Type B pancreatic cell (in vitro differentiated cells): ENCODE data around the gene SEC22C. TPM values are rescaled to one million over a fixed set of nuclear protein-coding genes. Genes with fewer than 3 reads are reported as not detected.

Experiments used
- DNase-seq: peaks from one replicate; pipeline ENCODE4 v3.0.0; 2021; ENCODE audit warnings: mixed read lengths; ENCODE audit not compliant: unreplicated experiment; ENCODE audit errors: extremely low spot score
- H3K27ac Mint-ChIP-seq: 2 replicates; pipeline ENCODE4 v1.8.0; 2021; ENCODE audit warnings: mild to moderate bottlenecking, mixed read lengths
- H3K27me3 Mint-ChIP-seq: 2 replicates; pipeline ENCODE4 v1.8.0; 2021; ENCODE audit warnings: mixed read lengths
- H3K36me3 Mint-ChIP-seq: 2 replicates; pipeline ENCODE4 v1.8.0; 2021; ENCODE audit warnings: mixed read lengths
- H3K4me1 Mint-ChIP-seq: one replicate; pipeline ENCODE4 v1.8.0; 2021; ENCODE audit warnings: mixed read lengths; ENCODE audit not compliant: unreplicated experiment
- H3K4me3 Mint-ChIP-seq: 2 replicates; pipeline ENCODE4 v1.8.0; 2021; ENCODE audit warnings: mild to moderate bottlenecking, mixed read lengths
- H3K9me3 Mint-ChIP-seq: 2 replicates; pipeline ENCODE4 v1.8.0; 2021; ENCODE audit warnings: mixed read lengths
- CTCF ChIP-seq: fragments of 200-600 bp; sonication (generic); conservative IDR thresholded peaks from 2 replicates; pipeline ENCODE4 v1.5.0; 2021; ENCODE audit warnings: antibody characterized with exemption, mild to moderate bottlenecking
- total RNA-seq: library from RNA; stranded (reverse); gene quantifications from 2 replicates; pipeline ENCODE4 v1.2.1, GENCODE V29; 2021; ENCODE audit warnings: low replicate concordance

The SEC22C gene
- total RNA-seq, 1 donor from 2014 or later = 38.1 TPM

GRCh38 chr3:42510325-42510724, 71.4 kb downstream of the SEC22C start:
- peaks cover 24% of the 10 kb centered on the region for H3K27me3 Mint-ChIP-seq
- no peaks in the 10 kb centered on the region for H3K9me3 Mint-ChIP-seq
- H3K4me3 Mint-ChIP-seq = no peak overlapping the region
- TF ChIP-seq CTCF = no peak
- H3K4me1 Mint-ChIP-seq = peaks cover 7% of the 10 kb centered on the region
- DNase-seq = no peak
- H3K36me3 Mint-ChIP-seq = no peaks in the 10 kb centered on the region
- H3K27ac Mint-ChIP-seq = no peak overlapping the region

- Mint-ChIP-seq H3K9me3 (no peaks in the 10 kb centered on the region), H3K4me1 (peaks cover 7% of the 10 kb centered on the region), H3K27me3 (peaks cover 27% of the 10 kb centered on the region), H3K27ac (no peak overlapping the region), H3K36me3 (no peaks in the 10 kb centered on the region), H3K4me3 (no peak overlapping the region)
- TF ChIP-seq CTCF = no peak
- no peak for DNase-seq
These were observed 72.7 kb downstream of the SEC22C start for GRCh38 chr3:42509111-42509510.

- no peak for DNase-seq
These were observed 73.2 kb downstream of the SEC22C start for GRCh38 chr3:42508562-42508961.

GRCh38 chr3:42507761-42508335, 73.9 kb downstream of the SEC22C start:
- H3K4me3 Mint-ChIP-seq = no peak overlapping the region
- no peaks in the 10 kb centered on the region for H3K9me3 Mint-ChIP-seq
- H3K27ac Mint-ChIP-seq = peak overlapping the region; percentile 76
- H3K27me3 Mint-ChIP-seq = peaks cover 39% of the 10 kb centered on the region
- no peak for DNase-seq
- no peaks in the 10 kb centered on the region for H3K36me3 Mint-ChIP-seq
- peaks cover 7% of the 10 kb centered on the region for H3K4me1 Mint-ChIP-seq
- no peak for TF ChIP-seq CTCF

More at GRCh38 chr3:42508562-42508961, 73.2 kb downstream of the SEC22C start:
- peaks cover 32% of the 10 kb centered on the region for H3K27me3 Mint-ChIP-seq
- H3K36me3 Mint-ChIP-seq = no peaks in the 10 kb centered on the region
- no peak for TF ChIP-seq CTCF
- no peaks in the 10 kb centered on the region for H3K9me3 Mint-ChIP-seq
- peaks cover 7% of the 10 kb centered on the region for H3K4me1 Mint-ChIP-seq
- no peak overlapping the region for H3K27ac Mint-ChIP-seq
- H3K4me3 Mint-ChIP-seq = no peak overlapping the region

GRCh38 chr3:42507252-42507651, 74.5 kb downstream of the SEC22C start:
- H3K27me3 Mint-ChIP-seq = peaks cover 42% of the 10 kb centered on the region
- no peaks in the 10 kb centered on the region for H3K9me3 Mint-ChIP-seq
- H3K36me3 Mint-ChIP-seq = no peaks in the 10 kb centered on the region

More at GRCh38 chr3:42507252-42507651, 74.5 kb downstream of the SEC22C start:
- Mint-ChIP-seq H3K4me3 (peak overlapping the region; percentile 17), H3K4me1 (peaks cover 7% of the 10 kb centered on the region), H3K27ac (peak overlapping the region; percentile 76)
- TF ChIP-seq CTCF = no peak
- no peak for DNase-seq
